HepG2 (cell line): ENCODE data around the gene TUBG2. TPM values are rescaled to one million over a fixed set of nuclear protein-coding genes. Genes with fewer than 3 reads are reported as not detected.
A peak's percentile ranks its signal among the peaks of the same experiment; 100 is the strongest.

Experiments
- GATAD1 ChIP-seq: IDR thresholded peaks from 2 replicates; pipeline ENCODE4 v1.6.1; 2016; ENCODE audit warnings: missing genetic modification reagents, missing compliant biosample characterization
- HNRNPK ChIP-seq: fragments of 200-400 bp; formaldehyde crosslinking; IDR thresholded peaks from 2 replicates; pipeline ENCODE4 v1.6.1; 2018; ENCODE audit warnings: low read length, low read depth, moderate library complexity, mild to moderate bottlenecking; ENCODE audit not compliant: poor library complexity, severe bottlenecking
- KLF6 ChIP-seq: IDR thresholded peaks from 2 replicates; pipeline ENCODE4 v1.8.0; 2016; ENCODE audit warnings: missing biosample characterization, missing genetic modification reagents
- MYNN ChIP-seq: sonication (generic); formaldehyde crosslinking; IDR thresholded peaks from 2 replicates; pipeline ENCODE4 v1.4.0; 2020; ENCODE audit warnings: mild to moderate bottlenecking, low read depth, missing genetic modification reagents
- NBN ChIP-seq: fragments of 450-650 bp; conservative IDR thresholded peaks from 2 replicates; pipeline ENCODE4 v1.6.1; 2017
- RFXAP ChIP-seq: sonication (generic); formaldehyde crosslinking; IDR thresholded peaks from 2 replicates; pipeline ENCODE4 v1.4.0; 2020; ENCODE audit warnings: missing genetic modification reagents, borderline replicate concordance
- SNRNP70 ChIP-seq: fragments of 200-400 bp; formaldehyde crosslinking; IDR thresholded peaks from 2 replicates; pipeline ENCODE4 v1.6.1; 2017; ENCODE audit warnings: mild to moderate bottlenecking, low read depth, low read length, moderate library complexity
- SOX5 ChIP-seq: IDR thresholded peaks from 2 replicates; pipeline ENCODE4 v1.6.1; 2016; ENCODE audit warnings: borderline replicate concordance
- TAF1 ChIP-seq: sonication (generic); formaldehyde crosslinking; IDR thresholded peaks from 2 replicates; pipeline ENCODE4 v1.4.0; 2020; ENCODE audit warnings: missing genetic modification reagents
- TEAD2 ChIP-seq: sonication (generic); formaldehyde crosslinking; IDR thresholded peaks from 2 replicates; pipeline ENCODE4 v1.9.0; 2021; ENCODE audit warnings: missing genetic modification reagents
- ZBTB7B ChIP-seq: sonication (generic); formaldehyde crosslinking; IDR thresholded peaks from 2 replicates; pipeline ENCODE4 v1.4.0; 2020; ENCODE audit warnings: missing genetic modification reagents
- ZFYVE20 ChIP-seq: sonication (generic); formaldehyde crosslinking; IDR thresholded peaks from 2 replicates; pipeline ENCODE4 v1.8.0; 2023; ENCODE audit warnings: low read depth, mild to moderate bottlenecking, moderate library complexity, missing genetic modification reagents, borderline replicate concordance
- ZNF205 ChIP-seq: IDR thresholded peaks from 2 replicates; pipeline ENCODE4 v1.6.1; 2018; ENCODE audit warnings: missing biosample characterization, missing genetic modification reagents
- ZNF251 ChIP-seq: sonication (generic); formaldehyde crosslinking; IDR thresholded peaks from 2 replicates; pipeline ENCODE4 v1.9.0; 2021; ENCODE audit warnings: mild to moderate bottlenecking, missing genetic modification reagents
- ZNF264 ChIP-seq: sonication (generic); formaldehyde crosslinking; IDR thresholded peaks from 2 replicates; pipeline ENCODE4 v1.4.0; 2020; ENCODE audit warnings: missing genetic modification reagents
- ZNF431 ChIP-seq: sonication (generic); formaldehyde crosslinking; IDR thresholded peaks from 2 replicates; pipeline ENCODE4 v1.9.0; 2022; ENCODE audit warnings: missing genetic modification reagents, low read depth, mild to moderate bottlenecking, borderline replicate concordance
- ZNF563 ChIP-seq: sonication (generic); formaldehyde crosslinking; IDR thresholded peaks from 2 replicates; pipeline ENCODE4 v1.8.0; 2022; ENCODE audit warnings: mild to moderate bottlenecking, moderate library complexity, missing genetic modification reagents
- ZNF564 ChIP-seq: sonication (generic); formaldehyde crosslinking; IDR thresholded peaks from 2 replicates; pipeline ENCODE4 v1.8.1; 2023; ENCODE audit warnings: mild to moderate bottlenecking, missing genetic modification reagents
- ZNF597 ChIP-seq: sonication (generic); formaldehyde crosslinking; IDR thresholded peaks from 2 replicates; pipeline ENCODE4 v1.5.0; 2020; ENCODE audit warnings: missing genetic modification reagents
- ZNF607 ChIP-seq: sonication (generic); formaldehyde crosslinking; IDR thresholded peaks from 2 replicates; pipeline ENCODE4 v1.5.1; 2020; ENCODE audit warnings: missing genetic modification reagents, mild to moderate bottlenecking, borderline replicate concordance
- ZNF644 ChIP-seq: IDR thresholded peaks from 2 replicates; pipeline ENCODE4 v1.6.1; 2016; ENCODE audit warnings: low read depth
- ZNF674 ChIP-seq: sonication (generic); formaldehyde crosslinking; IDR thresholded peaks from 2 replicates; pipeline ENCODE4 v1.5.0; 2020; ENCODE audit warnings: low read depth, mild to moderate bottlenecking, missing genetic modification reagents
- ZNF891 ChIP-seq: sonication (generic); formaldehyde crosslinking; IDR thresholded peaks from 2 replicates; pipeline ENCODE4 v1.5.0; 2020; ENCODE audit warnings: mild to moderate bottlenecking, missing genetic modification reagents
- polyA plus RNA-seq, 8 experiments: library from polyadenylated mRNA; depleted of rRNA in 3 of 8; stranded (reverse) in 7 of 8; unstranded in 1 of 8; fragments of >200 nt; fragmentation: Illumina TruSeq in 4 of 8; extraction: Trizol in 4 of 8; gene quantifications; 2 replicates each; pipeline versions ENCODE4 v1.2.1 to v1.2.3, GENCODE V29; 2011 to 2016; ENCODE audit warnings: low read depth in 4 of 8, missing spikeins in 1 of 8, mixed read lengths in 1 of 8; ENCODE audit not compliant: insufficient read depth in 1 of 8
- total RNA-seq, 5 experiments: library from RNA; depleted of rRNA; stranded (reverse); fragments of >200 nt; fragmentation: Illumina TruSeq; extraction: Trizol; gene quantifications; 2 replicates each; pipeline ENCODE4 v1.2.3, GENCODE V29; 2016; ENCODE audit warnings: low read depth in 1 of 5
- TF ChIP-seq, protein P1 (sequence below): sonication (generic); formaldehyde crosslinking; IDR thresholded peaks from 2 replicates; pipeline ENCODE4 v1.9.0; 2021; ENCODE audit warnings: missing genetic modification reagents, mild to moderate bottlenecking, borderline replicate concordance
- TF ChIP-seq, protein P2 (sequence below): sonication (generic); formaldehyde crosslinking; IDR thresholded peaks from 2 replicates; pipeline ENCODE4; 2020; ENCODE audit warnings: missing genetic modification reagents, mild to moderate bottlenecking, borderline replicate concordance

TUBG2 gene
- total and polyA plus RNA-seq, 2 of the 13 experiments (the other 11 are each of a cell fraction or from before 2014, with no cell fraction given): 16.0 to 42.3 TPM

GRCh38 chr17:42677012-42677857 lies 18.2 kb downstream of the TUBG2 start (continued):
- no peak for TF ChIP-seq ZNF597 (CRISPR knock-in tag)
- no peak for TF ChIP-seq SNRNP70
- TF ChIP-seq RFXAP (CRISPR knock-in tag): peak; percentile 98
- no peak for TF ChIP-seq ZFYVE20
- TF ChIP-seq ZNF431 (CRISPR knock-in tag): no peak
- TF ChIP-seq, protein P1, sequence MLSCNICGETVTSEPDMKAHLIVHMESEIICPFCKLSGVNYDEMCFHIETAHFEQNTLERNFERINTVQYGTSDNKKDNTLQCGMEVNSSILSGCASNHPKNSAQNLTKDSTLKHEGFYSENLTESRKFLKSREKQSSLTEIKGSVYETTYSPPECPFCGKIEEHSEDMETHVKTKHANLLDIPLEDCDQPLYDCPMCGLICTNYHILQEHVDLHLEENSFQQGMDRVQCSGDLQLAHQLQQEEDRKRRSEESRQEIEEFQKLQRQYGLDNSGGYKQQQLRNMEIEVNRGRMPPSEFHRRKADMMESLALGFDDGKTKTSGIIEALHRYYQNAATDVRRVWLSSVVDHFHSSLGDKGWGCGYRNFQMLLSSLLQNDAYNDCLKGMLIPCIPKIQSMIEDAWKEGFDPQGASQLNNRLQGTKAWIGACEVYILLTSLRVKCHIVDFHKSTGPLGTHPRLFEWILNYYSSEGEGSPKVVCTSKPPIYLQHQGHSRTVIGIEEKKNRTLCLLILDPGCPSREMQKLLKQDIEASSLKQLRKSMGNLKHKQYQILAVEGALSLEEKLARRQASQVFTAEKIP (CRISPR knock-in tag): no peak
- no peak for TF ChIP-seq NBN
- no peak for TF ChIP-seq HNRNPK
- TF ChIP-seq ZNF891 (CRISPR knock-in tag): no peak
- no peak for TF ChIP-seq TEAD2
- no peak for TF ChIP-seq ZNF644 (CRISPR knock-in tag)
- TF ChIP-seq GATAD1 (CRISPR knock-in tag): peak; percentile 57
- TF ChIP-seq ZNF674 (CRISPR knock-in tag): no peak
- TF ChIP-seq, protein P2, sequence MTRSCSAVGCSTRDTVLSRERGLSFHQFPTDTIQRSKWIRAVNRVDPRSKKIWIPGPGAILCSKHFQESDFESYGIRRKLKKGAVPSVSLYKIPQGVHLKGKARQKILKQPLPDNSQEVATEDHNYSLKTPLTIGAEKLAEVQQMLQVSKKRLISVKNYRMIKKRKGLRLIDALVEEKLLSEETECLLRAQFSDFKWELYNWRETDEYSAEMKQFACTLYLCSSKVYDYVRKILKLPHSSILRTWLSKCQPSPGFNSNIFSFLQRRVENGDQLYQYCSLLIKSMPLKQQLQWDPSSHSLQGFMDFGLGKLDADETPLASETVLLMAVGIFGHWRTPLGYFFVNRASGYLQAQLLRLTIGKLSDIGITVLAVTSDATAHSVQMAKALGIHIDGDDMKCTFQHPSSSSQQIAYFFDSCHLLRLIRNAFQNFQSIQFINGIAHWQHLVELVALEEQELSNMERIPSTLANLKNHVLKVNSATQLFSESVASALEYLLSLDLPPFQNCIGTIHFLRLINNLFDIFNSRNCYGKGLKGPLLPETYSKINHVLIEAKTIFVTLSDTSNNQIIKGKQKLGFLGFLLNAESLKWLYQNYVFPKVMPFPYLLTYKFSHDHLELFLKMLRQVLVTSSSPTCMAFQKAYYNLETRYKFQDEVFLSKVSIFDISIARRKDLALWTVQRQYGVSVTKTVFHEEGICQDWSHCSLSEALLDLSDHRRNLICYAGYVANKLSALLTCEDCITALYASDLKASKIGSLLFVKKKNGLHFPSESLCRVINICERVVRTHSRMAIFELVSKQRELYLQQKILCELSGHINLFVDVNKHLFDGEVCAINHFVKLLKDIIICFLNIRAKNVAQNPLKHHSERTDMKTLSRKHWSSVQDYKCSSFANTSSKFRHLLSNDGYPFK (CRISPR knock-in tag): no peak
- 0 out of 2 replicates have a peak, but pooled peaks have one; percentile 2 for TF ChIP-seq ZNF564 (CRISPR knock-in tag)
- TF ChIP-seq SOX5: 0 out of 2 replicates have a peak, but pooled peaks have one; percentile 13
- no peak for TF ChIP-seq ZNF251
- no peak for TF ChIP-seq ZNF607 (CRISPR knock-in tag)
- TF ChIP-seq ZNF264 (CRISPR knock-in tag): no peak
- no peak for TF ChIP-seq TAF1 (CRISPR knock-in tag)
- TF ChIP-seq ZNF205 (CRISPR knock-in tag): no peak; the same call in 1 of the 2 replicates
- no peak for TF ChIP-seq MYNN
- TF ChIP-seq KLF6 (CRISPR knock-in tag): no peak; the same call in 1 of the 2 replicates
- TF ChIP-seq ZBTB7B (CRISPR knock-in tag): no peak
- TF ChIP-seq ZNF563 (CRISPR knock-in tag): no peak
